Natural killer cell (primary cell): ENCODE measurements around the gene ZNF473. TPM values are rescaled to one million over a fixed set of nuclear protein-coding genes. Genes with fewer than 3 reads are reported as not detected.

Experiments used
- ATAC-seq, 3 donors: fragments of 150-1000 bp in 2 of 3; fragments of 200-7000 bp in 1 of 3; cut with Tn5 transposase; 1 replicate in 1 of 3; 2 replicates in 2 of 3; pipeline ENCODE4 v1.10.0; 2021; ENCODE audit warnings: mild to moderate bottlenecking in 2 of 3, moderate library complexity in 2 of 3
- DNase-seq, 2 donors: peaks; one replicate each; pipeline versions ENCODE4 v3.0.0 to v3.0.0-alpha.2; 2013 to 2021; ENCODE audit warnings: mixed read lengths in 1 of 2
- H3K27ac ChIP-seq: one replicate; pipeline ENCODE4 v1.5.1; 2013; ENCODE audit warnings: mild to moderate bottlenecking, low read length
- H3K27me3 ChIP-seq: one replicate; pipeline ENCODE4 v1.6.1; 2013; ENCODE audit warnings: low read length; ENCODE audit not compliant: control insufficient read depth, insufficient read depth
- H3K36me3 ChIP-seq: one replicate; pipeline ENCODE4 v1.6.1; 2013; ENCODE audit warnings: low read length; ENCODE audit not compliant: control insufficient read depth, insufficient read depth
- H3K4me1 ChIP-seq: one replicate; pipeline ENCODE4 v1.6.1; 2013; ENCODE audit warnings: low read length; ENCODE audit not compliant: control insufficient read depth, insufficient read depth
- H3K4me3 ChIP-seq: one replicate; pipeline ENCODE4 v1.5.1; 2013; ENCODE audit warnings: low read length
- H3K9me3 ChIP-seq: one replicate; pipeline ENCODE4 v1.6.1; 2013; ENCODE audit warnings: low read length; ENCODE audit not compliant: control insufficient read depth, insufficient read depth
- H3K27ac Mint-ChIP-seq, 2 donors: one replicate each; pipeline ENCODE4 v1.8.0; 2022; ENCODE audit warnings: mild to moderate bottlenecking in 2 of 2, mixed read lengths in 2 of 2, moderate library complexity in 1 of 2
- H3K27me3 Mint-ChIP-seq, 2 donors: one replicate each; pipeline ENCODE4 v1.8.0; 2022; ENCODE audit warnings: low read depth in 2 of 2, mixed read lengths in 2 of 2
- H3K36me3 Mint-ChIP-seq: one replicate; pipeline ENCODE4 v1.8.0; 2022; ENCODE audit warnings: mixed read lengths
- H3K4me1 Mint-ChIP-seq, 2 donors: one replicate each; pipeline ENCODE4 v1.8.0; 2022; ENCODE audit warnings: mixed read lengths in 2 of 2
- H3K4me3 Mint-ChIP-seq: one replicate; pipeline ENCODE4 v1.8.0; 2022; ENCODE audit warnings: mild to moderate bottlenecking, moderate library complexity, mixed read lengths
- H3K9me3 Mint-ChIP-seq, 2 donors: one replicate each; pipeline ENCODE4 v1.8.0; 2022; ENCODE audit warnings: mixed read lengths in 2 of 2
- CTCF ChIP-seq: fragments of 200-600 bp; IDR thresholded peaks from one replicate; pipeline ENCODE4 v1.8.0; 2022; ENCODE audit warnings: antibody characterized with exemption
- WGBS: methylation state at CpG from one replicate; pipeline ENCODE4 v1.1.7; 2013; ENCODE audit warnings: missing lambda C conversion rate; ENCODE audit not compliant: insufficient coverage; 5-methylcytosine and 5-hydroxymethylcytosine counted together
- intact Hi-C: fragments of 100-400 bp; cut with micrococcal nuclease; formaldehyde crosslinking; loops from one replicate; pipeline ENCODE4 v1.14.2; 2022
- total RNA-seq, 4 donors: library from RNA; stranded (reverse); fragments of 120-200 nt in 1 of 4; gene quantifications; one replicate each; pipeline versions ENCODE4 v1.2.3 to v1.2.4, GENCODE V29; 2013 to 2022

Gene ZNF473
- 10 to 100 TPM in 2 of 3 donors, 1 to 10 TPM in 1; 7.9 to 16.2 (median 12.9) TPM for total RNA-seq
- total RNA-seq (2013): 8.7 TPM

- intact Hi-C loops: loop anchor here (1.0 to 5.0 kb wide), 3 partner anchors 21 to 149 kb away; partner anchors contain the start of genes AKT1S1 and TBC1D17
- Histone ChIP-seq H3K4me1 (peaks cover 32% of the 10 kb centered on the region), H3K4me3 (peak within 1 kb of the TSS; percentile 82), H3K9me3 (no peaks in the 10 kb centered on the region), H3K36me3 (no peaks in the 10 kb centered on the region), H3K27me3 (no peaks in the 10 kb centered on the region), H3K27ac (peak within 1 kb of the TSS; percentile 95)
- H3K36me3 Mint-ChIP-seq: no peaks in the 10 kb centered on the region
- ATAC-seq: peak; percentile 72 to 87 (median 74)
- H3K4me3 Mint-ChIP-seq: peak within 1 kb of the TSS; percentile 99
- WGBS: 10% methylated on average over 44 of the region's 45 CpGs
- peak within 1 kb of the TSS; percentile 98 to 100 for H3K27ac Mint-ChIP-seq
- H3K27me3 Mint-ChIP-seq: no peaks in the 10 kb centered on the region
- peak; percentile 86 to 97 for DNase-seq
- peaks cover 33 to 57% of the 10 kb centered on the region in 2 donors for H3K4me1 Mint-ChIP-seq
- no peaks in the 10 kb centered on the region for H3K9me3 Mint-ChIP-seq
- no peak for TF ChIP-seq CTCF
These were observed at the start of gene ZNF473 for GRCh38 chr19:50025794-50026549. ZNF473 (plus strand) TSS chr19:50026005; CDS start chr19:50031083, 5,078 bp downstream.

GRCh38 chr19:49976496-49976895, 49.3 kb upstream of the ZNF473 start:
- H3K27ac Mint-ChIP-seq: no peak overlapping the region
- no peak for TF ChIP-seq CTCF

GRCh38 chr19:49977076-49977475, 48.7 kb upstream of the ZNF473 start:
- intact Hi-C loops: no loop called here

More at GRCh38 chr19:49976496-49976895, 49.3 kb upstream of the ZNF473 start:
- DNase-seq: no peak
- Histone ChIP-seq H3K4me3 (no peak overlapping the region), H3K9me3 (no peaks in the 10 kb centered on the region), H3K27ac (no peak overlapping the region), H3K36me3 (peaks cover 37% of the 10 kb centered on the region), H3K27me3 (no peaks in the 10 kb centered on the region), H3K4me1 (no peaks in the 10 kb centered on the region)
- ATAC-seq: no peak
- intact Hi-C loops: no loop called here
- no peaks in the 10 kb centered on the region for H3K4me1 Mint-ChIP-seq
- no peaks in the 10 kb centered on the region for H3K36me3 Mint-ChIP-seq
- no peaks in the 10 kb centered on the region for H3K27me3 Mint-ChIP-seq
- H3K4me3 Mint-ChIP-seq: no peak overlapping the region
- 94% methylated on average over 3 of the region's 3 CpGs for WGBS
- H3K9me3 Mint-ChIP-seq: no peaks in the 10 kb centered on the region

More at GRCh38 chr19:49977076-49977475, 48.7 kb upstream of the ZNF473 start:
- no peak overlapping the region for H3K4me3 ChIP-seq
- no peaks in the 10 kb centered on the region for H3K4me1 ChIP-seq
- no peaks in the 10 kb centered on the region for H3K27me3 ChIP-seq
- no peaks in the 10 kb centered on the region for H3K4me1 Mint-ChIP-seq
- DNase-seq: no peak
- WGBS: 97% methylated on average over 13 of the region's 13 CpGs
- no peak overlapping the region for H3K4me3 Mint-ChIP-seq
- no peaks in the 10 kb centered on the region for H3K9me3 Mint-ChIP-seq
- H3K9me3 ChIP-seq: no peaks in the 10 kb centered on the region
- H3K27ac ChIP-seq: no peak overlapping the region
- H3K27ac Mint-ChIP-seq: no peak overlapping the region
- peaks cover 40% of the 10 kb centered on the region for H3K36me3 ChIP-seq
- ATAC-seq: no peak
- no peaks in the 10 kb centered on the region for H3K36me3 Mint-ChIP-seq
- no peaks in the 10 kb centered on the region for H3K27me3 Mint-ChIP-seq
- TF ChIP-seq CTCF: no peak
